Cardiac muscle cell (in vitro differentiated cells and primary cell): ENCODE measurements around the gene SNRPD2. TPM values are rescaled to one million over a fixed set of nuclear protein-coding genes. Genes with fewer than 3 reads are reported as not detected.
A peak's percentile ranks its signal among the peaks of the same experiment; 100 is the strongest.

Experiments
- DNase-seq, 2 donors: peaks; one replicate each; pipeline versions ENCODE4 v3.0.0 to v3.0.0-alpha.2; 2010 to 2017; ENCODE audit warnings: low read depth in 1 of 2, low spot score in 1 of 2
- H3K27ac ChIP-seq: fragments of 200-600 bp; sonication (generic); 2 replicates; pipeline ENCODE4 v1.5.1; 2016
- H3K27me3 ChIP-seq: fragments of 200-600 bp; sonication (generic); 2 replicates; pipeline ENCODE4 v1.6.0; 2016; ENCODE audit warnings: control low read depth
- H3K36me3 ChIP-seq: fragments of 200-600 bp; sonication (generic); 2 replicates; pipeline ENCODE4 v1.5.1; 2016; ENCODE audit warnings: control low read depth
- H3K4me1 ChIP-seq: fragments of 200-600 bp; sonication (generic); 2 replicates; pipeline ENCODE4 v1.8.1; 2017; ENCODE audit warnings: low read depth, mild to moderate bottlenecking, mixed run types
- H3K4me3 ChIP-seq: fragments of 200-600 bp; sonication (generic); 2 replicates; pipeline ENCODE4 v1.5.1; 2016; ENCODE audit warnings: mild to moderate bottlenecking
- H3K9me3 ChIP-seq: fragments of 200-600 bp; sonication (generic); 2 replicates; pipeline ENCODE4 v1.5.1; 2017; ENCODE audit warnings: low read depth, mild to moderate bottlenecking, control low read depth
- CTCF ChIP-seq: IDR thresholded peaks from 2 replicates; pipeline ENCODE4 v1.5.1; 2012; ENCODE audit warnings: low read depth, mild to moderate bottlenecking, low read length
- polyA plus RNA-seq: library from polyadenylated mRNA; unstranded; fragments of >200 nt; fragmentation: Nextera tagmentation; extraction: Ambion mirVana; gene quantifications from 2 replicates; pipeline ENCODE4 v1.2.1, GENCODE V29; 2016
- total RNA-seq: library from RNA; depleted of rRNA; stranded (reverse); fragments of >200 nt; gene quantifications from 2 replicates; pipeline ENCODE4 v1.2.3, GENCODE V29; 2016

The SNRPD2 gene
- total and polyA plus RNA-seq, 2 experiments from 2014 or later, result 298 to 696 TPM

GRCh38 chr19:45657520-45658167 lies 34.1 kb downstream of the SNRPD2 start:
- DNase-seq, result peak in 1 of 2 donors; percentile 42
- TF ChIP-seq CTCF, result no peak
- no peaks in the 10 kb centered on the region for H3K27me3 ChIP-seq
- no peaks in the 10 kb centered on the region for H3K36me3 ChIP-seq
- peaks cover 6% of the 10 kb centered on the region for H3K4me1 ChIP-seq
- H3K4me3 ChIP-seq, result no peak overlapping the region
- no peaks in the 10 kb centered on the region for H3K9me3 ChIP-seq
- peak overlapping the region; percentile 60 for H3K27ac ChIP-seq

- Histone ChIP-seq H3K4me3 (no peak overlapping the region), H3K36me3 (no peaks in the 10 kb centered on the region), H3K4me1 (peaks cover 6% of the 10 kb centered on the region), H3K27me3 (no peaks in the 10 kb centered on the region), H3K27ac (no peak overlapping the region), H3K9me3 (no peaks in the 10 kb centered on the region)
- TF ChIP-seq CTCF, result no peak
- no peak for DNase-seq
Measured at GRCh38 chr19:45655073-45655472, 36.7 kb downstream of the SNRPD2 start.

DNA sequence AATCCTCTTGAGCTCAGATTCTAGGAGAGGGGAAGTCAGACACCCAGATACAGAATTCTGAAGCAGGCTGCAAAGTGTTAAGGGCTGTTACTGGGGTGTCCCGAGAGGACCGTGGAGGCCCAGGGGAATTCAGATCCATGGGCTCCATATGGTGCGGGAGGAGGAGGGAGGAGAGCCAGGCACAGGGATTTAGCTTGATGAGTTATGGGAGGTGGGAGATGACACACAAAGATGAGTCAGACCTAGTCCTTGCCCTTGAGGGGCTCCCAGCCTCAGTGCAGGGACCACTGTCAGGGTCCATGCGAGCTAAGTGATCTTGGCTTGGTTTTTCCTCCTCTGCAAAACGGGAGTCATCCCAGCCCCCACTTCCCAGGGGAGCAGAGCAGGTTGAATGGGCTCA lies 38.1 kb downstream of the SNRPD2 start:
- no peak for TF ChIP-seq CTCF
- no peak for DNase-seq
- no peaks in the 10 kb centered on the region for H3K27me3 ChIP-seq
- no peak overlapping the region for H3K4me3 ChIP-seq
- H3K36me3 ChIP-seq, result no peaks in the 10 kb centered on the region
- H3K9me3 ChIP-seq, result no peaks in the 10 kb centered on the region
- peaks cover 6% of the 10 kb centered on the region for H3K4me1 ChIP-seq
- no peak overlapping the region for H3K27ac ChIP-seq

- no peak for TF ChIP-seq CTCF
Measured at GRCh38 chr19:45650722-45651121, 41.0 kb downstream of the SNRPD2 start.

DNA sequence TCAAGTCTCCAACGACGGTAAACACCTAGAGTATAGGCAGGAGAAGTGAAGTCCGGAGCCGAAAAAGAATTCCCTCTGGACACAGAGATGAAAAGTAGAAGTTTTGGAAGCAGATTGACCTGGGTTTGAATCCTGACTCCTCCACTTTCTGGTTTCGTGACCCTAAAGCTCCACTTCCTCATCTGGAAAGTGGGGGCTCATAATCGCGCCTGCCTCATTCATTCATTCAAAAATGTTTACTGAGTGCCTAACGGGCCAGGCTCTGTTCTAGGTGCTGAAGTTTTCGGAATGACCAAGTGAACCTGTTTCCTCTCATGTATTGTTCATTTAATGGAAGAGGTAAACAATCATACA lies 45.4 kb downstream of the SNRPD2 start:
- H3K27me3 ChIP-seq, result no peaks in the 10 kb centered on the region
- H3K9me3 ChIP-seq, result no peaks in the 10 kb centered on the region
- no peak overlapping the region for H3K4me3 ChIP-seq
- no peak for DNase-seq
- H3K36me3 ChIP-seq, result no peaks in the 10 kb centered on the region
- H3K27ac ChIP-seq, result no peak overlapping the region
- TF ChIP-seq CTCF, result no peak
- no peaks in the 10 kb centered on the region for H3K4me1 ChIP-seq

More at GRCh38 chr19:45650722-45651121, 41.0 kb downstream of the SNRPD2 start:
- H3K27ac ChIP-seq, result no peak overlapping the region
- H3K9me3 ChIP-seq, result no peaks in the 10 kb centered on the region
- H3K27me3 ChIP-seq, result no peaks in the 10 kb centered on the region
- no peak for DNase-seq
- no peak overlapping the region for H3K4me3 ChIP-seq
- no peaks in the 10 kb centered on the region for H3K4me1 ChIP-seq
- H3K36me3 ChIP-seq, result no peaks in the 10 kb centered on the region
